ENCODE data around the gene LIPJ.

The LIPJ gene

GRCh38 chr10:88544140-88544870 is 42.3 kb upstream of the LIPJ start:
- no peak overlapping the region for H3K4me3 ChIP-seq (ENCODE audit: low read depth, low read length)
- peak; percentile 21 for DNase-seq (ENCODE audit: low read depth)
- TF ChIP-seq, protein P1, sequence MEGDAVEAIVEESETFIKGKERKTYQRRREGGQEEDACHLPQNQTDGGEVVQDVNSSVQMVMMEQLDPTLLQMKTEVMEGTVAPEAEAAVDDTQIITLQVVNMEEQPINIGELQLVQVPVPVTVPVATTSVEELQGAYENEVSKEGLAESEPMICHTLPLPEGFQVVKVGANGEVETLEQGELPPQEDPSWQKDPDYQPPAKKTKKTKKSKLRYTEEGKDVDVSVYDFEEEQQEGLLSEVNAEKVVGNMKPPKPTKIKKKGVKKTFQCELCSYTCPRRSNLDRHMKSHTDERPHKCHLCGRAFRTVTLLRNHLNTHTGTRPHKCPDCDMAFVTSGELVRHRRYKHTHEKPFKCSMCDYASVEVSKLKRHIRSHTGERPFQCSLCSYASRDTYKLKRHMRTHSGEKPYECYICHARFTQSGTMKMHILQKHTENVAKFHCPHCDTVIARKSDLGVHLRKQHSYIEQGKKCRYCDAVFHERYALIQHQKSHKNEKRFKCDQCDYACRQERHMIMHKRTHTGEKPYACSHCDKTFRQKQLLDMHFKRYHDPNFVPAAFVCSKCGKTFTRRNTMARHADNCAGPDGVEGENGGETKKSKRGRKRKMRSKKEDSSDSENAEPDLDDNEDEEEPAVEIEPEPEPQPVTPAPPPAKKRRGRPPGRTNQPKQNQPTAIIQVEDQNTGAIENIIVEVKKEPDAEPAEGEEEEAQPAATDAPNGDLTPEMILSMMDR (IDR thresholded peaks at IDR 0.05; ENCODE audit: insufficient read depth, low read depth, low read length, missing control alignments): no peak

DNA sequence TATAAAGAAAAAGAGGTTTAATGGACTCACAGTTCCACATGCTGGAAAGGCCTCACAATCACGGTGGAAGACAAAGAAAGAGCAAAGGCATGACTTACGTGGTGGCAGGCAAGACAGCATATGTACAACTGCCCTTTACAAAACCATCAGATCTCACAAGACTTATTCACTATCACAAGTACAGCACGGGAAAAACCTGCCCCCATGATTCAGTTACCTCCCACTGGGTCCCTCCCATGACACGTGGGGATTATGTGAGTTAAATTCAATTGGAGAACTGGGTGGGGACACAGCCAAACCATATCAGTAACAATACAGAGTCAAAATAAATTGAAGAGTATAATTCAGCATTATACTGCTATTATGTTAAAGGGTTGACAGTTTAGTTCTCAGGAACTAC is 41.2 kb upstream of the LIPJ start:
- DNase-seq (ENCODE audit: low read depth): no peak
- TF ChIP-seq, protein P1 (IDR thresholded peaks at IDR 0.05; ENCODE audit: insufficient read depth, low read depth, low read length, missing control alignments): no peak
- no peak overlapping the region for H3K4me3 ChIP-seq (ENCODE audit: low read depth, low read length)

DNA sequence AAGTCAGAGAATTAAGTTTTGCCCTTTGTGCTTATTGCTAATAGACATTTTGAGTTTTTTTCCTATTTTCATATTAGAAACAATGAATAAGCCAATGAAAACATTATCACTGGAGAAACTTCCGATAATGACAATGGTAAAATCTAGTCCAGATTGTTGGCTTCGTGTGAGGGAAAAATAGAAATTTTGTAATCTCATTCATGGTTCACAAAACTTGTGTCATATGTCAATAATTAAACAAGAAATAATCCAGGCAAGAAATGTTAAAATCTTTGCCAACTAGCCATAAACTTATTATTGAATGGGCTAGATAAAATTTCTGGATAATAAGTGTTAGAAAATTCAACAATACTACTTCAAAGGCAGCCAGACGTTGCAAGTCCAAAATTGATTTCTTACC is 40.1 kb upstream of the LIPJ start:
- TF ChIP-seq, protein P1 (IDR thresholded peaks at IDR 0.05; ENCODE audit: insufficient read depth, low read depth, low read length, missing control alignments): no peak
- DNase-seq (ENCODE audit: low read depth): no peak
- H3K4me3 ChIP-seq (ENCODE audit: low read depth, low read length): no peak overlapping the region

DNA sequence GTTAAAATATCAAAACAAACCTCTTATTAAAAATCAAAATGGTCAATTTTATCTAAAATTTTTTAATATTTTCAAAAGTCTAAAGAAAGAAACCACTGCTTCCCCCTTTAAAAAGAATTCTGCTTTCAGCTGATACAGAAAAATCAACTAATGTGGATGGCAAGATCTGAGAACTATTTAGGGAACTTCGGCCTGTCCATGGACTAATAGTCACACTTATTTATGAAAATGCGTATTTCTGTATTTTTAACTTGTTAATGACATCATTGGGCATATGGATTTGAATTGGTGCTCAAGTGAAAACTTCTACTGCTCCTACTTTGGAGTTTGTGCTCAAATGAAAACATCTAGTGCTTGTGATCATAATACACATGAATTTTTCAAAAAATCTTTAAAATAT is 35.3 kb upstream of the LIPJ start:
- H3K4me3 ChIP-seq (ENCODE audit: low read depth, low read length): no peak overlapping the region
- no peak for DNase-seq (ENCODE audit: low read depth)
- TF ChIP-seq, protein P1 (IDR thresholded peaks at IDR 0.05; ENCODE audit: insufficient read depth, low read depth, low read length, missing control alignments): no peak

- H3K4me3 ChIP-seq (ENCODE audit: low read depth, low read length): no peak overlapping the region
- TF ChIP-seq, protein P1 (IDR thresholded peaks at IDR 0.05; ENCODE audit: insufficient read depth, low read depth, low read length, missing control alignments): peak; percentile 73
- peak; percentile 85 for DNase-seq (ENCODE audit: low read depth)
These were observed 33.3 kb upstream of the LIPJ start for GRCh38 chr10:88553116-88553752.

- TF ChIP-seq, protein P1 (IDR thresholded peaks at IDR 0.05; ENCODE audit: insufficient read depth, low read depth, low read length, missing control alignments): no peak
- DNase-seq (ENCODE audit: low read depth): no peak
These were observed 31.2 kb upstream of the LIPJ start for GRCh38 chr10:88555190-88555908.

More at GRCh38 chr10:88555190-88555908, 31.2 kb upstream of the LIPJ start:
- no peak overlapping the region for H3K4me3 ChIP-seq (ENCODE audit: low read depth, low read length)
